Adipocyte (in vitro differentiated cells): ENCODE data around the gene ATP6V1G2.
A peak's percentile ranks its signal among the peaks of the same experiment; 100 is the strongest.

ENCODE experiments used
- DNase-seq: peaks from one replicate; pipeline ENCODE4 v3.0.0-alpha.2; 2015; ENCODE audit warnings: low read depth
- H3K27me3 ChIP-seq: replicated peaks from 2 replicates; pipeline ENCODE4 v1.7.0; 2013; ENCODE audit warnings: mild to moderate bottlenecking, low read length, moderate library complexity; ENCODE audit not compliant: control insufficient read depth, insufficient read depth
- H3K36me3 ChIP-seq: 2 replicates; pipeline ENCODE4 v1.7.0; 2013; ENCODE audit warnings: low read length, mild to moderate bottlenecking, moderate library complexity; ENCODE audit not compliant: control insufficient read depth, insufficient read depth, severe bottlenecking
- H3K4me1 ChIP-seq: 2 replicates; pipeline ENCODE4 v1.7.0; 2013; ENCODE audit warnings: mild to moderate bottlenecking, low read length, moderate library complexity; ENCODE audit not compliant: control insufficient read depth, insufficient read depth
- H3K4me3 ChIP-seq: 2 replicates; pipeline ENCODE4 v1.7.0; 2013; ENCODE audit warnings: mild to moderate bottlenecking, low read length, moderate library complexity
- H3K9ac ChIP-seq: 2 replicates; pipeline ENCODE4 v1.7.0; 2013; ENCODE audit warnings: mild to moderate bottlenecking, low read length, moderate library complexity
- H3K9me3 ChIP-seq: 2 replicates; pipeline ENCODE4 v1.7.0; 2013; ENCODE audit warnings: mild to moderate bottlenecking, low read length, moderate library complexity; ENCODE audit not compliant: control insufficient read depth

The ATP6V1G2 gene

GRCh38 chr6:31543639-31544038 lies 2.8 kb downstream of the ATP6V1G2 start:
- Histone ChIP-seq H3K4me1 (peaks cover 30% of the 10 kb centered on the region), H3K9me3 (no peaks in the 10 kb centered on the region), H3K9ac (peak overlapping the region; percentile 97), H3K27me3 (no peaks in the 10 kb centered on the region), H3K4me3 (no peak overlapping the region), H3K36me3 (peaks cover 16% of the 10 kb centered on the region)
- no peak for DNase-seq

GRCh38 chr6:31541658-31542521 lies 4.5 kb downstream of the ATP6V1G2 start, which contains the start of gene DDX39B:
Gene DDX39B (minus strand): TSS chr6:31542003. CDS start chr6:31540532, 1,471 bp downstream.
- H3K27me3 ChIP-seq = no peaks in the 10 kb centered on the region
- H3K4me1 ChIP-seq = peaks cover 22% of the 10 kb centered on the region
- peak within 1 kb of the TSS; percentile 92 for H3K4me3 ChIP-seq
- H3K9me3 ChIP-seq = no peaks in the 10 kb centered on the region
- H3K9ac ChIP-seq = peak within 1 kb of the TSS; percentile 97
- peak; percentile 99 for DNase-seq
- peaks cover 32% of the 10 kb centered on the region for H3K36me3 ChIP-seq

GRCh38 chr6:31541059-31541657 lies 5.2 kb downstream of the ATP6V1G2 start:
- Histone ChIP-seq H3K4me3 (peak overlapping the region; percentile 92), H3K4me1 (peaks cover 22% of the 10 kb centered on the region), H3K36me3 (peaks cover 39% of the 10 kb centered on the region), H3K9me3 (no peaks in the 10 kb centered on the region), H3K9ac (peak overlapping the region; percentile 97), H3K27me3 (no peaks in the 10 kb centered on the region)
- DNase-seq = peak; percentile 78

- H3K9ac ChIP-seq = peak overlapping the region; percentile 97
- DNase-seq = no peak
- no peaks in the 10 kb centered on the region for H3K27me3 ChIP-seq
- H3K4me3 ChIP-seq = peak overlapping the region; percentile 92
- H3K36me3 ChIP-seq = peaks cover 45% of the 10 kb centered on the region
- no peaks in the 10 kb centered on the region for H3K9me3 ChIP-seq
- H3K4me1 ChIP-seq = peaks cover 22% of the 10 kb centered on the region
Observed at GRCh38 chr6:31540640-31541039, 5.8 kb downstream of the ATP6V1G2 start.

GRCh38 chr6:31538805-31539400 lies 7.5 kb downstream of the ATP6V1G2 start:
- no peaks in the 10 kb centered on the region for H3K27me3 ChIP-seq
- peak overlapping the region; percentile 92 for H3K4me3 ChIP-seq
- no peak for DNase-seq
- H3K9ac ChIP-seq = peak overlapping the region; percentile 97
- H3K4me1 ChIP-seq = peaks cover 22% of the 10 kb centered on the region
- no peaks in the 10 kb centered on the region for H3K9me3 ChIP-seq
- peaks cover 62% of the 10 kb centered on the region for H3K36me3 ChIP-seq

- H3K4me3 ChIP-seq = no peak overlapping the region
- no peaks in the 10 kb centered on the region for H3K9me3 ChIP-seq
- no peak for DNase-seq
- peaks cover 93% of the 10 kb centered on the region for H3K36me3 ChIP-seq
- H3K27me3 ChIP-seq = no peaks in the 10 kb centered on the region
- peaks cover 22% of the 10 kb centered on the region for H3K4me1 ChIP-seq
- H3K9ac ChIP-seq = no peak overlapping the region
Observed at GRCh38 chr6:31535538-31536324, 10.7 kb downstream of the ATP6V1G2 start.

- H3K27me3 ChIP-seq = no peaks in the 10 kb centered on the region
- H3K9ac ChIP-seq = no peak overlapping the region
- H3K4me1 ChIP-seq = peaks cover 11% of the 10 kb centered on the region
- H3K36me3 ChIP-seq = peaks cover 98% of the 10 kb centered on the region
- H3K4me3 ChIP-seq = no peak overlapping the region
- DNase-seq = no peak
- H3K9me3 ChIP-seq = no peaks in the 10 kb centered on the region
Observed at GRCh38 chr6:31534521-31535040, 11.8 kb downstream of the ATP6V1G2 start.

- Histone ChIP-seq H3K4me1 (peaks cover 6% of the 10 kb centered on the region), H3K27me3 (no peaks in the 10 kb centered on the region), H3K4me3 (no peak overlapping the region), H3K9ac (peak overlapping the region; percentile 39), H3K36me3 (peaks cover 95% of the 10 kb centered on the region), H3K9me3 (no peaks in the 10 kb centered on the region)
- no peak for DNase-seq
Observed at GRCh38 chr6:31534011-31534410, 12.4 kb downstream of the ATP6V1G2 start.

GRCh38 chr6:31533455-31533841 lies 13.0 kb downstream of the ATP6V1G2 start:
- Histone ChIP-seq H3K4me1 (peaks cover under 1% of the 10 kb centered on the region), H3K27me3 (no peaks in the 10 kb centered on the region), H3K9me3 (no peaks in the 10 kb centered on the region), H3K9ac (no peak overlapping the region), H3K4me3 (no peak overlapping the region), H3K36me3 (peaks cover 90% of the 10 kb centered on the region)
- no peak for DNase-seq

GRCh38 chr6:31532644-31533454 lies 13.6 kb downstream of the ATP6V1G2 start:
- peaks cover 84% of the 10 kb centered on the region for H3K36me3 ChIP-seq

More at GRCh38 chr6:31532644-31533454, 13.6 kb downstream of the ATP6V1G2 start:
- Histone ChIP-seq H3K9ac (no peak overlapping the region), H3K4me1 (no peaks in the 10 kb centered on the region), H3K9me3 (no peaks in the 10 kb centered on the region), H3K27me3 (no peaks in the 10 kb centered on the region), H3K4me3 (no peak overlapping the region)
- DNase-seq = no peak
